ENCODE measurements around the gene CACNA2D3.

The CACNA2D3 gene

GRCh38 chr3:54877730-54878129, 755.4 kb downstream of the CACNA2D3 start:
- peak; percentile 22 for DNase-seq (ENCODE audit: low read depth)

GRCh38 chr3:54878145-54878544, 755.8 kb downstream of the CACNA2D3 start:
- DNase-seq (ENCODE audit: low read depth) = peak; percentile 31

GRCh38 chr3:54882129-54882833, 759.9 kb downstream of the CACNA2D3 start:
- peak; percentile 96 for DNase-seq (ENCODE audit: low read depth)

- no peak for DNase-seq (ENCODE audit: low read depth)
Observed at GRCh38 chr3:54888162-54888561, 765.8 kb downstream of the CACNA2D3 start.

GRCh38 chr3:54888873-54889272, 766.5 kb downstream of the CACNA2D3 start:
- peak; percentile 59 for DNase-seq (ENCODE audit: low read depth)

GRCh38 chr3:54889731-54890130, 767.4 kb downstream of the CACNA2D3 start:
- no peak for DNase-seq (ENCODE audit: low read depth)

GRCh38 chr3:54891540-54891897, 769.2 kb downstream of the CACNA2D3 start:
- peak; percentile 98 for DNase-seq (ENCODE audit: low read depth)

- DNase-seq (ENCODE audit: low read depth) = no peak
Observed at GRCh38 chr3:54892168-54892567, 769.8 kb downstream of the CACNA2D3 start.

- no peak for DNase-seq (ENCODE audit: low read depth)
Observed at GRCh38 chr3:54895613-54896012, 773.3 kb downstream of the CACNA2D3 start.

- DNase-seq (ENCODE audit: low read depth) = peak; percentile 60
Observed at GRCh38 chr3:54897028-54897711, 774.8 kb downstream of the CACNA2D3 start.

GRCh38 chr3:54899273-54899672, 776.9 kb downstream of the CACNA2D3 start:
- DNase-seq (ENCODE audit: low read depth) = no peak

- peak; percentile 36 for DNase-seq (ENCODE audit: low read depth)
Observed at GRCh38 chr3:54900838-54901591, 778.7 kb downstream of the CACNA2D3 start.

GRCh38 chr3:54901906-54902685, 779.7 kb downstream of the CACNA2D3 start:
- DNase-seq (ENCODE audit: low read depth) = no peak

- DNase-seq (ENCODE audit: low read depth) = no peak
Observed at GRCh38 chr3:54905261-54905888, 783.0 kb downstream of the CACNA2D3 start.

GRCh38 chr3:54905920-54906319, 783.6 kb downstream of the CACNA2D3 start:
- DNase-seq (ENCODE audit: low read depth) = no peak

GRCh38 chr3:54906763-54907162, 784.4 kb downstream of the CACNA2D3 start:
- DNase-seq (ENCODE audit: low read depth) = no peak

- no peak for DNase-seq (ENCODE audit: low read depth)
Observed at GRCh38 chr3:54909191-54909590, 786.8 kb downstream of the CACNA2D3 start.

- DNase-seq (ENCODE audit: low read depth) = no peak
Observed at GRCh38 chr3:54914180-54914579, 791.8 kb downstream of the CACNA2D3 start.

GRCh38 chr3:54915181-54915580, 792.8 kb downstream of the CACNA2D3 start:
- no peak for DNase-seq (ENCODE audit: low read depth)

- DNase-seq (ENCODE audit: low read depth) = no peak
Observed at GRCh38 chr3:54915976-54916375, 793.6 kb downstream of the CACNA2D3 start.

GRCh38 chr3:54916732-54917131, 794.4 kb downstream of the CACNA2D3 start:
- DNase-seq (ENCODE audit: low read depth) = peak; percentile 38

GRCh38 chr3:54917174-54917573, 794.8 kb downstream of the CACNA2D3 start:
- DNase-seq (ENCODE audit: low read depth) = peak; percentile 73

Measured in fibroblast of gingiva (primary cell).